Mucosa of descending colon (tissue), 3 donors: ENCODE measurements around the gene BHLHE23. TPM values are rescaled to one million over a fixed set of nuclear protein-coding genes. Genes with fewer than 3 reads are reported as not detected.
"Not testable (repeated sequence)": the region's sequence is repeated elsewhere in the genome, so short reads cannot be mapped to it uniquely, and the experiment has no call there.

Experiments used
- ATAC-seq: fragments of 200-7000 bp; cut with Tn5 transposase; one replicate; pipeline ENCODE4 v1.9.1; 2020; ENCODE audit warnings: mild to moderate bottlenecking, moderate library complexity
- DNase-seq, 3 donors: peaks; one replicate each; pipeline ENCODE4 v3.0.0-alpha.2; 2020
- H3K36me3 ChIP-seq: fragments of 200-600 bp; one replicate; pipeline ENCODE4 v1.8.0; 2021; ENCODE audit warnings: low read depth, mild to moderate bottlenecking
- H3K4me1 ChIP-seq: fragments of 200-600 bp; one replicate; pipeline ENCODE4 v1.8.0; 2021; ENCODE audit warnings: low read depth, mild to moderate bottlenecking
- H3K4me3 ChIP-seq: fragments of 200-600 bp; one replicate; pipeline ENCODE4 v1.8.0; 2021; ENCODE audit warnings: mild to moderate bottlenecking
- H3K9me3 ChIP-seq: fragments of 200-600 bp; one replicate; pipeline ENCODE4 v1.8.0; 2021; ENCODE audit warnings: mild to moderate bottlenecking
- CTCF ChIP-seq: fragments of 200-600 bp; IDR thresholded peaks from one replicate; pipeline ENCODE4 v1.8.0; 2022; ENCODE audit warnings: antibody characterized with exemption, mild to moderate bottlenecking
- intact Hi-C, 2 donors: fragments of 100-400 bp; cut with DNase I in 1 of 2; cut with micrococcal nuclease in 1 of 2; formaldehyde crosslinking; loops; one replicate each; pipeline versions ENCODE4 v1.11.0 to v1.11.1; 2022; cut with DNase I, micrococcal nuclease
- total RNA-seq, 3 donors: library from RNA; stranded (reverse); fragmentation: NEBNext Ultra II Directional in 2 of 3; extraction: Animal tissue kit (Norgen Biotek cat#: 25700) in 2 of 3; gene quantifications; one replicate each; pipeline versions ENCODE4 v1.2.1 to v1.2.4, GENCODE V29; 2021 to 2023
- donor health status: DM: no; HTN: no; CAD: no; lungs with moderate emphysema.
- donor health status: DM: no; HTN: no; CAD: no.
- donor health status: DM: no; HTN: yes; CAD: no.

Gene BHLHE23
- total RNA-seq, 3 donors from 2014 or later = not detected

GRCh38 chr20:62962221-62962879 lies 44.4 kb downstream of the BHLHE23 start:
- no peak for TF ChIP-seq CTCF
- H3K9me3 ChIP-seq = no peaks in the 10 kb centered on the region
- H3K4me1 ChIP-seq = no peaks in the 10 kb centered on the region
- intact Hi-C loops = no loop called here
- DNase-seq (no peak), ATAC-seq (no peak)
- H3K36me3 ChIP-seq = no peaks in the 10 kb centered on the region
- no peak overlapping the region for H3K4me3 ChIP-seq

- TF ChIP-seq CTCF = no peak
- no peak overlapping the region for H3K4me3 ChIP-seq
These were observed 45.0 kb downstream of the BHLHE23 start for GRCh38 chr20:62961799-62962198.

GRCh38 chr20:62961310-62961783 lies 45.4 kb downstream of the BHLHE23 start:
- intact Hi-C loops = no loop called here
- Histone ChIP-seq H3K36me3 (no peaks in the 10 kb centered on the region), H3K4me1 (no peaks in the 10 kb centered on the region), H3K4me3 (no peak overlapping the region), H3K9me3 (no peaks in the 10 kb centered on the region)
- TF ChIP-seq CTCF = no peak
- peak in 1 of 3 donors; percentile 29 for DNase-seq
- ATAC-seq = no peak

More at GRCh38 chr20:62961799-62962198, 45.0 kb downstream of the BHLHE23 start:
- Histone ChIP-seq H3K9me3 (no peaks in the 10 kb centered on the region), H3K36me3 (no peaks in the 10 kb centered on the region), H3K4me1 (no peaks in the 10 kb centered on the region)
- ATAC-seq = no peak
- DNase-seq = peak in 1 of 3 donors; percentile 12
- intact Hi-C loops = no loop called here

- H3K4me3 ChIP-seq, H3K36me3 ChIP-seq, H3K9me3 ChIP-seq, ATAC-seq, H3K4me1 ChIP-seq, intact Hi-C loops: not testable (repeated sequence)
- peak in 1 of 3 donors; percentile 47 for DNase-seq
These were observed 46.1 kb downstream of the BHLHE23 start for GRCh38 chr20:62960446-62961309.

GRCh38 chr20:62959998-62960436 lies 46.7 kb downstream of the BHLHE23 start:
- Histone ChIP-seq H3K9me3 (no peaks in the 10 kb centered on the region), H3K4me3 (no peak overlapping the region), H3K4me1 (peaks cover 7% of the 10 kb centered on the region), H3K36me3 (no peaks in the 10 kb centered on the region)
- no peak for ATAC-seq
- TF ChIP-seq CTCF = no peak
- intact Hi-C loops = no loop called here
- DNase-seq = peak in 1 of 3 donors; percentile 37
